RKO (cell line): Measurements from ENCODE around the gene TMEM19.

ENCODE experiments used
- DNase-seq: peaks from one replicate; pipeline ENCODE4 v3.0.0-alpha.2; 2016; ENCODE audit warnings: low spot score

The TMEM19 gene

GRCh38 chr12:71718611-71719010, 32.7 kb downstream of the TMEM19 start:
- DNase-seq = no peak

- DNase-seq = no peak
These were observed 33.9 kb downstream of the TMEM19 start for GRCh38 chr12:71719647-71720370.

GRCh38 chr12:71721783-71722505, 36.1 kb downstream of the TMEM19 start:
- no peak for DNase-seq

GRCh38 chr12:71725011-71725410, 39.1 kb downstream of the TMEM19 start:
- no peak for DNase-seq

- DNase-seq = no peak
These were observed 40.7 kb downstream of the TMEM19 start for GRCh38 chr12:71726548-71726947.

GRCh38 chr12:71727958-71728357, 42.1 kb downstream of the TMEM19 start:
- DNase-seq = no peak

GRCh38 chr12:71730936-71731335, 45.1 kb downstream of the TMEM19 start:
- DNase-seq = no peak

- DNase-seq = peak; percentile 30
These were observed 45.8 kb downstream of the TMEM19 start for GRCh38 chr12:71731439-71732356.

GRCh38 chr12:71732357-71732712, 46.5 kb downstream of the TMEM19 start:
- no peak for DNase-seq

GRCh38 chr12:71737197-71737596, 51.3 kb downstream of the TMEM19 start:
- no peak for DNase-seq

GRCh38 chr12:71742998-71743397, 57.1 kb downstream of the TMEM19 start:
- DNase-seq = no peak

GRCh38 chr12:71744522-71745300, 58.8 kb downstream of the TMEM19 start:
- no peak for DNase-seq

GRCh38 chr12:71746974-71747611, 61.2 kb downstream of the TMEM19 start:
- DNase-seq = peak; percentile 85

GRCh38 chr12:71748081-71748850, 62.4 kb downstream of the TMEM19 start:
- no peak for DNase-seq

- DNase-seq = no peak
These were observed 63.8 kb downstream of the TMEM19 start for GRCh38 chr12:71749666-71750065.

- DNase-seq = no peak
These were observed 67.0 kb downstream of the TMEM19 start for GRCh38 chr12:71752891-71753290.
